MM.1S (cell line): ENCODE measurements around the gene MKNK1.

Experiments used
- DNase-seq: peaks from one replicate; pipeline ENCODE4 v3.0.0-alpha.2; 2015
- H2AFZ ChIP-seq: fragments of 300-600 bp; sonication (generic); 2 replicates; pipeline ENCODE4 v1.6.0; 2016; ENCODE audit warnings: antibody characterized with exemption, low read length
- H3F3A ChIP-seq: fragments of 300-600 bp; sonication (generic); 2 replicates; pipeline ENCODE4 v1.6.1; 2016; ENCODE audit warnings: mild to moderate bottlenecking, antibody characterized with exemption, low read length, moderate library complexity, mixed read lengths; ENCODE audit not compliant: insufficient read depth
- H3K27ac ChIP-seq: fragments of 300-600 bp; sonication (generic); 2 replicates; pipeline ENCODE4 v1.5.1; 2016; ENCODE audit warnings: mild to moderate bottlenecking, low read length
- H3K27me3 ChIP-seq: fragments of 300-600 bp; sonication (generic); replicated peaks from 2 replicates; pipeline ENCODE4 v1.6.0; 2016; ENCODE audit warnings: low read length; ENCODE audit not compliant: insufficient read depth
- H3K36me3 ChIP-seq: fragments of 300-600 bp; sonication (generic); replicated peaks from 2 replicates; pipeline ENCODE4 v1.6.1; 2016; ENCODE audit warnings: mild to moderate bottlenecking, low read length, mixed read lengths; ENCODE audit not compliant: insufficient read depth
- H3K4me1 ChIP-seq: fragments of 300-600 bp; sonication (generic); 2 replicates; pipeline ENCODE4 v1.6.1; 2016; ENCODE audit warnings: low read length, mixed read lengths
- H3K4me2 ChIP-seq: fragments of 300-600 bp; sonication (generic); 2 replicates; pipeline ENCODE4 v1.6.0; 2016; ENCODE audit warnings: low read depth, low read length
- H3K4me3 ChIP-seq: fragments of 300-600 bp; sonication (generic); 2 replicates; pipeline ENCODE4 v1.5.1; 2016; ENCODE audit warnings: low read length, mixed read lengths
- H3K79me2 ChIP-seq: fragments of 300-600 bp; sonication (generic); 2 replicates; pipeline ENCODE4 v1.6.1; 2016; ENCODE audit warnings: mixed run types, low read length, mixed read lengths
- H3K9ac ChIP-seq: fragments of 300-600 bp; sonication (generic); 2 replicates; pipeline ENCODE4 v1.6.1; 2016; ENCODE audit warnings: low read length, mixed read lengths
- H3K9me2 ChIP-seq: fragments of 300-600 bp; sonication (generic); replicated peaks from 2 replicates; pipeline ENCODE4 v1.6.1; 2016; ENCODE audit warnings: mild to moderate bottlenecking, low read length, mixed read lengths; ENCODE audit not compliant: insufficient read depth
- H3K9me3 ChIP-seq: fragments of 300-600 bp; sonication (generic); replicated peaks from 2 replicates; pipeline ENCODE4 v1.6.1; 2016; ENCODE audit warnings: mild to moderate bottlenecking, low read length, mixed read lengths; ENCODE audit not compliant: insufficient read depth
- H4K20me1 ChIP-seq: fragments of 300-600 bp; sonication (generic); 2 replicates; pipeline ENCODE4 v1.6.1; 2016; ENCODE audit warnings: mild to moderate bottlenecking, low read length, moderate library complexity, mixed read lengths; ENCODE audit not compliant: insufficient read depth
- EZH2 ChIP-seq: fragments of 300-600 bp; sonication (generic); optimal IDR thresholded peaks from 2 replicates; pipeline ENCODE3; 2017; ENCODE audit warnings: low read depth, mild to moderate bottlenecking, antibody characterized with exemption, low read length, mixed read lengths
- EZH2phosphoT487 ChIP-seq: fragments of 300-600 bp; sonication (generic); IDR thresholded peaks from 2 replicates; pipeline ENCODE4 v1.6.1; 2018; ENCODE audit warnings: antibody characterized with exemption, low read length
- TF ChIP-seq, protein P1 (sequence below): fragments of 300-600 bp; sonication (generic); IDR thresholded peaks from 2 replicates; pipeline ENCODE4 v1.5.1; 2016; ENCODE audit warnings: antibody characterized with exemption, low read length, mixed read lengths

MKNK1 gene

DNA sequence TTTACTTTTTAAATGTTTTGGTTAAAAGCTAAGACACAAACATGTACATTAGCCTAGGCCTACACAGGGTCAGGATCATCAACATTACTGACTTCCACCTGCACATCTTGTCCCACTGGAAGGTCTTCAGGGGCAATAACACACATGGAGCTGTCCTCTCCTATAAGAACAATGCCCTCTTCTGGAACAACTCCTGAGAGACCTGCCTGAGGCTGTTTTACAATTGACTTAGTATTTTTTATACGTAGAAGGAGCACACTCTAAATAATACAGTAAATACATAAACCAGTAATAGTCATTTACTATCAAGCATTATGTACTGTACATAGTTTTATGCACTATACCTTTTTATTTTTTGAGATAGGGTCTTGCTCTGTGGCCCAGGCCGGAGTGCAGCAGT, 26.7 kb upstream of the MKNK1 start:
- no peak for DNase-seq
- no peaks in the 10 kb centered on the region for H3F3A ChIP-seq
- H3K4me1 ChIP-seq: no peaks in the 10 kb centered on the region
- no peaks in the 10 kb centered on the region for H3K9me3 ChIP-seq
- no peak overlapping the region for H3K27ac ChIP-seq
- TF ChIP-seq EZH2phosphoT487 (no peak), EZH2 (no peak)
- TF ChIP-seq, protein P1, sequence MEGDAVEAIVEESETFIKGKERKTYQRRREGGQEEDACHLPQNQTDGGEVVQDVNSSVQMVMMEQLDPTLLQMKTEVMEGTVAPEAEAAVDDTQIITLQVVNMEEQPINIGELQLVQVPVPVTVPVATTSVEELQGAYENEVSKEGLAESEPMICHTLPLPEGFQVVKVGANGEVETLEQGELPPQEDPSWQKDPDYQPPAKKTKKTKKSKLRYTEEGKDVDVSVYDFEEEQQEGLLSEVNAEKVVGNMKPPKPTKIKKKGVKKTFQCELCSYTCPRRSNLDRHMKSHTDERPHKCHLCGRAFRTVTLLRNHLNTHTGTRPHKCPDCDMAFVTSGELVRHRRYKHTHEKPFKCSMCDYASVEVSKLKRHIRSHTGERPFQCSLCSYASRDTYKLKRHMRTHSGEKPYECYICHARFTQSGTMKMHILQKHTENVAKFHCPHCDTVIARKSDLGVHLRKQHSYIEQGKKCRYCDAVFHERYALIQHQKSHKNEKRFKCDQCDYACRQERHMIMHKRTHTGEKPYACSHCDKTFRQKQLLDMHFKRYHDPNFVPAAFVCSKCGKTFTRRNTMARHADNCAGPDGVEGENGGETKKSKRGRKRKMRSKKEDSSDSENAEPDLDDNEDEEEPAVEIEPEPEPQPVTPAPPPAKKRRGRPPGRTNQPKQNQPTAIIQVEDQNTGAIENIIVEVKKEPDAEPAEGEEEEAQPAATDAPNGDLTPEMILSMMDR: no peak
- no peak overlapping the region for H3K9ac ChIP-seq
- H3K36me3 ChIP-seq: no peaks in the 10 kb centered on the region
- H2AFZ ChIP-seq: no peak overlapping the region
- no peaks in the 10 kb centered on the region for H3K9me2 ChIP-seq
- no peaks in the 10 kb centered on the region for H4K20me1 ChIP-seq
- no peaks in the 10 kb centered on the region for H3K27me3 ChIP-seq
- no peak overlapping the region for H3K4me2 ChIP-seq
- H3K4me3 ChIP-seq: no peak overlapping the region
- H3K79me2 ChIP-seq: no peaks in the 10 kb centered on the region

DNA sequence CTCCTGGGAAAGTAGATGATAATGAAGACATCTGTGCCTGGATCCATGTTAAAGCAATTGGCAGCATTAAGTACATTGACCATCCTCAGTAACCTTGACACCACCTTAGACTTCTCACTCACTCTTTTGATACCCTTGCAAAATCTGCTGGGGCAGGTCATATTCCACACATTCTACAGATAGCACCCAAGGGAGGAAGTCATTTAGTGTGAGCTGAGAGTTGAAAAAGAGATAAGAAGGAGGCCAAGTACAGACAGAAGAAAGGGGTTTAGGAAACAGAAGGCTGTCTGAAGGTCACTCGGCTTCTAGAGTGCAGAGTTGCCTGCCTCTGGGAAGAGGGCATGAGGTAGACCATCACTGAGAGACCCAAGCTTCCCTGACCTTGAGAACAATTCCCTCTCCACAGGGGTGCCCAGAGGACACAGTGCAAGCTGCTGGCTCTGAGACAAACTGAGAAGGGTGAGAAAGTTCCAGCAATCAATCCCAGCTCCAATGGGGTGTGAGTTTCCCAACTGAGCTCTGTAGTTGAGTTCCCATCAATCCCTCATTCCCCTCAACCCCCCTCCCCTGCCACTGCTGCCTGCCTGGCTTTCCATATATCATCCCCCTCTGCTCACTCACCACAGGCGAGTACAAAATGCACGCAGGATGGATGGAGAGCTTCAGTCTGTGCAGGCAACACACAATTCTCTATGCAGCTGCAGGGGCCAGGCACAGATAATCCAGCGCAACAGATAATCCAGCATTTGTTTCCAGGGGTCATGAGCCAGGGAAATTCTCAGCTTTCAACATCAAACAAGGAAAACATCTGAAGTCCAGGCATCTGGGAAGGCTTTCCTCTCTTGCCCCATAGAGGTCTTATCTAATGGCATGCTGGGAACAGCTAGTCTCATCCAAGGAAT, 19.9 kb upstream of the MKNK1 start:
- H3K36me3 ChIP-seq: no peaks in the 10 kb centered on the region
- no peak for DNase-seq
- no peak overlapping the region for H3K27ac ChIP-seq
- H3K4me1 ChIP-seq: peaks cover 9% of the 10 kb centered on the region; the same call in 1 of the 2 replicates
- TF ChIP-seq EZH2phosphoT487: no peak
- no peaks in the 10 kb centered on the region for H3K9me2 ChIP-seq
- H3K9me3 ChIP-seq: no peaks in the 10 kb centered on the region
- no peak overlapping the region for H3K9ac ChIP-seq
- no peaks in the 10 kb centered on the region; the same call in 1 of the 2 replicates for H3F3A ChIP-seq
- no peak overlapping the region for H2AFZ ChIP-seq
- no peak overlapping the region for H3K4me3 ChIP-seq
- H3K79me2 ChIP-seq: no peaks in the 10 kb centered on the region
- no peaks in the 10 kb centered on the region for H3K27me3 ChIP-seq
- no peak overlapping the region for H3K4me2 ChIP-seq
- H4K20me1 ChIP-seq: no peaks in the 10 kb centered on the region

DNA sequence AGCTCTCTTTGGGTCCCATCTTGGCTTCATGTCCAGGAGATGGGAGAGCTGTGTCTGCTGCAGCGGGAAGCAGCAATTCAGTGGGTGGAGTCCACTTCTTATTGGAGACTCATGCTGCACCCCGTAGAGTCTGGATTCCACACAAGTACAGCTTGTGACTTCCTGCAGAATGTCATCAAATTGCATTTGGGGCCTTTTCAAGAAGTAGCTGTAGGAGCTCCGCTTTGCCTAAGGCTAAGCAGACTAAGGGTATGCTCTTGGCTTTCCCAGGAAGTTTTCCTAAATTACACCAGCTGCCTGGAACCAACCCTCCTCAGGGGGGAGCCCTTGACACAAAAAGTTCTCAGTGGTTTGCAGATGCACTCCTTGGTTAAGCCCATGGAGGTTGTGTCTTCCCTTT, 18.3 kb upstream of the MKNK1 start:
- Histone ChIP-seq H3K4me1 (peaks cover 17% of the 10 kb centered on the region; the same call in 1 of the 2 replicates), H3K36me3 (no peaks in the 10 kb centered on the region), H3F3A (no peaks in the 10 kb centered on the region; the same call in 1 of the 2 replicates), H3K9me2 (no peaks in the 10 kb centered on the region), H3K79me2 (no peaks in the 10 kb centered on the region), H3K9me3 (no peaks in the 10 kb centered on the region), H3K27ac (no peak overlapping the region), H3K27me3 (no peaks in the 10 kb centered on the region), H3K9ac (no peak overlapping the region), H3K4me3 (no peak overlapping the region), H2AFZ (no peak overlapping the region), H4K20me1 (no peaks in the 10 kb centered on the region), H3K4me2 (no peak overlapping the region)
- TF ChIP-seq, protein P1: peak; percentile 56
- no peak for TF ChIP-seq EZH2phosphoT487
- peak; percentile 32 for DNase-seq

DNA sequence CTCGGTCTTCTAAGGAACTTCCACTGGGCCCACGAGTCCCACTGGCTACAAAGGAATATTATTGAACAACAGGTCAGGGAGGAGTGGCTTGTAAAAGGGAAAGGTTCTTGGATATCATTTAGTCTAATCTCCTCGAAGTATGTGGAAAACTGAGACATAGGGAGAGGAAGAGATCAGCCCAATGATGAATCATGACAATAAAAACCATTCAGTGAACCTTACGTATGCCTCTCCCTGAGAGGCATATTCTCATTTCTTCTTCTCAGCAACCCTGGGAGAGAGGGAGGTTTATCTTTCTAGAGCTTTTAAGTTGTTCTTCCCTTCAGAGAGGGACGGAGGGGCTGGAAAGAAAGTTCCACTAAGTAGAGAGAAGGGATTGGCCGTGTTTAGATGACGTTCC, 17.9 kb upstream of the MKNK1 start:
- H3K27me3 ChIP-seq: no peaks in the 10 kb centered on the region
- H3K4me2 ChIP-seq: no peak overlapping the region
- H3K79me2 ChIP-seq: no peaks in the 10 kb centered on the region
- no peaks in the 10 kb centered on the region for H3K36me3 ChIP-seq
- TF ChIP-seq EZH2phosphoT487: no peak
- no peak for TF ChIP-seq EZH2
- TF ChIP-seq, protein P1: no peak
- H2AFZ ChIP-seq: no peak overlapping the region
- peaks cover 17% of the 10 kb centered on the region; the same call in 1 of the 2 replicates for H3K4me1 ChIP-seq
- no peak overlapping the region for H3K9ac ChIP-seq
- H3F3A ChIP-seq: no peaks in the 10 kb centered on the region; the same call in 1 of the 2 replicates
- H3K27ac ChIP-seq: no peak overlapping the region
- H3K9me2 ChIP-seq: no peaks in the 10 kb centered on the region
- H3K4me3 ChIP-seq: no peak overlapping the region
- H4K20me1 ChIP-seq: no peaks in the 10 kb centered on the region
- no peak for DNase-seq
- no peaks in the 10 kb centered on the region for H3K9me3 ChIP-seq
